Endothelial cell of umbilical vein (primary cell): Measurements from ENCODE around the gene CGB2. TPM values are rescaled to one million over a fixed set of nuclear protein-coding genes. Genes with fewer than 3 reads are reported as not detected.
"Not testable (repeated sequence)": the region's sequence is repeated elsewhere in the genome, so short reads cannot be mapped to it uniquely, and the experiment has no call there.

Source experiments
- BruUV-seq: library from RNA; stranded (reverse); fragments of 400-500 nt; replicated peaks from 2 replicates; lab custom pipeline; 2021; lab: Mats Ljungman, UMichigan
- CTCF ChIA-PET: fragments of 300-600, 350-600 bp; sonication (Branson Sonifier 250); formaldehyde crosslinking; loops from one replicate; lab custom pipeline; 2021; ENCODE audit warnings: antibody characterized with exemption, inconsistent platforms; lab: Charles Lee
- POLR2A ChIA-PET: fragments of 300-600, 350-600 bp; sonication (Branson Sonifier 250); formaldehyde crosslinking; loops from one replicate; lab custom pipeline; 2021; ENCODE audit warnings: antibody characterized with exemption, inconsistent platforms; lab: Charles Lee
- DNase-seq: peaks from one replicate; pipeline ENCODE4 v3.0.0-alpha.2; 2011; ENCODE audit warnings: low read depth, low spot score
- FAIRE-seq: peaks from 2 replicates; lab custom pipeline; 2011; peaks lifted over from hg19 to GRCh38; lab: Jason Lieb, UNC
- H2AFZ ChIP-seq: 2 replicates; pipeline ENCODE4 v1.6.0; 2012; ENCODE audit warnings: low read depth, low read length, control low read depth, inconsistent platforms
- H3K27ac ChIP-seq: 2 replicates; pipeline ENCODE4 v1.5.1; 2011; ENCODE audit warnings: low read depth, mild to moderate bottlenecking, control low read depth, low read length, moderate library complexity; ENCODE audit not compliant: insufficient read depth
- H3K27me3 ChIP-seq, 2 experiments: 2 replicates each; pipeline versions ENCODE4 v1.6.0 to v1.6.1; 2011; ENCODE audit warnings: low read length in 2 of 2, mixed read lengths in 1 of 2; ENCODE audit not compliant: control insufficient read depth in 2 of 2, insufficient read depth in 2 of 2
- H3K36me3 ChIP-seq, 2 experiments: 2 replicates in 1 of 2; 3 replicates in 1 of 2; pipeline ENCODE4 v1.5.1; 2011; ENCODE audit warnings: low read length in 2 of 2, mild to moderate bottlenecking in 1 of 2, moderate library complexity in 1 of 2; ENCODE audit not compliant: control insufficient read depth in 2 of 2, insufficient read depth in 2 of 2; ENCODE audit errors: extremely low read depth in 1 of 2
- H3K4me1 ChIP-seq: 3 replicates; pipeline ENCODE4 v1.5.1; 2011; ENCODE audit warnings: mild to moderate bottlenecking, low read length; ENCODE audit not compliant: control insufficient read depth, insufficient read depth; ENCODE audit errors: extremely low read depth
- H3K4me2 ChIP-seq: 2 replicates; pipeline ENCODE4 v1.6.1; 2011; ENCODE audit warnings: low read length, control low read depth, mixed read lengths; ENCODE audit not compliant: insufficient read depth
- H3K4me3 ChIP-seq, 3 experiments: fragments of 200-600 bp in 1 of 3; sonication (generic), shearing (Covaris generic) in 1 of 3; replicated peaks in 1 of 3; 2 replicates each; pipeline ENCODE4 v1.5.1; 2011 to 2016; ENCODE audit warnings: control low read depth in 3 of 3, low read length in 3 of 3, mild to moderate bottlenecking in 2 of 3, inconsistent platforms in 1 of 3, low read depth in 1 of 3, moderate library complexity in 1 of 3; ENCODE audit not compliant: insufficient read depth in 1 of 3
- H3K79me2 ChIP-seq: 2 replicates; pipeline ENCODE4 v1.6.0; 2012; ENCODE audit warnings: low read length, inconsistent platforms; ENCODE audit not compliant: control insufficient read depth, insufficient read depth
- H3K9ac ChIP-seq: replicated peaks from 2 replicates; pipeline ENCODE3; 2011; ENCODE audit warnings: low read length, control low read depth; ENCODE audit not compliant: insufficient read depth; ENCODE audit errors: extremely low read depth
- H3K9me1 ChIP-seq: replicated peaks from 3 replicates; pipeline ENCODE4 v1.6.0; 2011; ENCODE audit warnings: mild to moderate bottlenecking, low read length; ENCODE audit not compliant: control insufficient read depth, insufficient read depth; ENCODE audit errors: extremely low read depth
- H3K9me3 ChIP-seq: replicated peaks from 2 replicates; pipeline ENCODE4 v1.5.1; 2012; ENCODE audit warnings: low read length, inconsistent platforms; ENCODE audit not compliant: control insufficient read depth, insufficient read depth
- H4K20me1 ChIP-seq: replicated peaks from 2 replicates; pipeline ENCODE3; 2011; ENCODE audit warnings: mild to moderate bottlenecking, low read length; ENCODE audit not compliant: control insufficient read depth, insufficient read depth; ENCODE audit errors: extremely low read depth
- dilution Hi-C: fragments of 300-500 bp; cut with MboI; formaldehyde crosslinking; loops from one replicate; pipeline ENCODE4 v1.15.0; 2019; ENCODE audit warnings: low sequenced_read_pairs; ENCODE audit not compliant: extremely low pct_ligation_motif_present
- intact Hi-C: fragments of 100-400 bp; cut with micrococcal nuclease; formaldehyde crosslinking; loops from one replicate; pipeline ENCODE4 v1.10.0; 2022
- polyA plus RNA-seq, 4 experiments: library from polyadenylated mRNA; depleted of rRNA in 3 of 4; stranded (reverse) in 3 of 4; unstranded in 1 of 4; fragments of >200 nt; gene quantifications; 2 replicates each; pipeline versions ENCODE4 v1.2.1 to v1.2.3, GENCODE V29; 2011 to 2012; ENCODE audit warnings: missing spikeins in 1 of 4
- total RNA-seq: library from RNA; stranded (reverse); gene quantifications from 2 replicates; pipeline ENCODE4 v1.2.3, GENCODE V29; 2021

CGB2 gene
- total and polyA plus RNA-seq, 2 donors (not counting 3 experiments of a cell fraction or from before 2014, with no cell fraction given): not detected

- dilution Hi-C loops, H3K9ac ChIP-seq, H3K27ac ChIP-seq, H3K79me2 ChIP-seq, H3K4me1 ChIP-seq, H2AFZ ChIP-seq, intact Hi-C loops, H3K4me2 ChIP-seq, H4K20me1 ChIP-seq, H3K36me3 ChIP-seq, H3K27me3 ChIP-seq, H3K9me1 ChIP-seq, H3K4me3 ChIP-seq, FAIRE-seq, H3K9me3 ChIP-seq, DNase-seq, POLR2A ChIA-PET, BruUV-seq: not testable (repeated sequence)
- CTCF ChIA-PET: interaction anchor here (0.6 kb wide), 1 partner anchor 72 kb away, joined by 3 read pairs; no protein-coding TSS in a partner anchor
Measured at GRCh38 chr19:49025599-49025998, 6.1 kb upstream of the CGB2 start.

- intact Hi-C loops, H2AFZ ChIP-seq, BruUV-seq, H3K4me2 ChIP-seq, H3K4me1 ChIP-seq, dilution Hi-C loops, H3K4me3 ChIP-seq, POLR2A ChIA-PET, H3K9me1 ChIP-seq, H3K36me3 ChIP-seq, H3K9me3 ChIP-seq, H4K20me1 ChIP-seq, FAIRE-seq, DNase-seq, H3K27ac ChIP-seq, H3K27me3 ChIP-seq, H3K9ac ChIP-seq, H3K79me2 ChIP-seq: not testable (repeated sequence)
- CTCF ChIA-PET: interaction anchor here (1.0 kb wide), 1 partner anchor 29 kb away, joined by 3 read pairs; no protein-coding TSS in a partner anchor
Measured at GRCh38 chr19:49028686-49029085, 3.0 kb upstream of the CGB2 start.

GRCh38 chr19:49029749-49030148, 1.9 kb upstream of the CGB2 start:
- BruUV-seq, H3K27me3 ChIP-seq, H3K4me2 ChIP-seq, POLR2A ChIA-PET, H3K4me3 ChIP-seq, H3K9me1 ChIP-seq, dilution Hi-C loops, DNase-seq, intact Hi-C loops, H3K9me3 ChIP-seq, CTCF ChIA-PET, H3K79me2 ChIP-seq, H3K4me1 ChIP-seq, H3K27ac ChIP-seq, FAIRE-seq, H4K20me1 ChIP-seq, H3K9ac ChIP-seq, H3K36me3 ChIP-seq, H2AFZ ChIP-seq: not testable (repeated sequence)

GRCh38 chr19:49030323-49030722, 1.4 kb upstream of the CGB2 start:
- H3K9ac ChIP-seq, POLR2A ChIA-PET, H3K27ac ChIP-seq, H3K79me2 ChIP-seq, H2AFZ ChIP-seq, CTCF ChIA-PET, H3K36me3 ChIP-seq, H3K4me2 ChIP-seq, dilution Hi-C loops, H3K27me3 ChIP-seq, BruUV-seq, H3K9me3 ChIP-seq, H3K4me1 ChIP-seq, H3K9me1 ChIP-seq, DNase-seq, H3K4me3 ChIP-seq, FAIRE-seq, intact Hi-C loops, H4K20me1 ChIP-seq: not testable (repeated sequence)
